HL-60 (cell line): ENCODE measurements around the gene TCHH.

ENCODE experiments used
- CTCF ChIP-seq: IDR thresholded peaks from one replicate; pipeline ENCODE4 v1.5.1; 2011; ENCODE audit warnings: low read length, control low read depth, inconsistent platforms; ENCODE audit not compliant: insufficient read depth
- POLR2AphosphoS5 ChIP-seq: IDR thresholded peaks from 2 replicates; pipeline ENCODE4 v1.6.1; 2012; ENCODE audit warnings: low read depth

GRCh38 chr1:152164517-152165136 is 49.4 kb upstream of the TCHH start:
- TF ChIP-seq CTCF (no peak), POLR2AphosphoS5 (no peak)
